ENCODE data around the gene CCDC183.
"Not testable (repeated sequence)": the region's sequence is repeated elsewhere in the genome, so short reads cannot be mapped to it uniquely, and the experiment has no call there.

The CCDC183 gene

DNA sequence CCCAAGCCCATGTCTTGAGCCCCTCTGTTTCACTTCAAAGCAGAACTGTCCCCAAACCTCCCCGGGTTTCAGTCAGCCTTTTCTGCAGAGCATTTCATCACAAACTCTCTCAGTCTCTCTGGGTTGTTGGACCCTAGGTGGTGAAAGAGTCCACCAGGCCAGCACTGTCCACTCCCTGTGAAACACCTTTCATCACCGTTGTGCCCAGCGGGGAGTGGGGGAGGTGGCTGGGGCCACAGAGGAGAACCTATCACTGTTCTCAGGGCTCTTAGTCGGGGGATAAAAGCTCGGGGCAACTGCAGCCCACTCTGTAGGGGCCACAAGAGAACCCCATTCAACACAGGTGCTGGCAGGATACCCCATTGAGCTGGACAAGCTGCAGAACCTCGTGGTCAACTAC, 6.2 kb downstream of the CCDC183 start:
- DNase-seq (ENCODE audit: low read depth) = no peak

DNA sequence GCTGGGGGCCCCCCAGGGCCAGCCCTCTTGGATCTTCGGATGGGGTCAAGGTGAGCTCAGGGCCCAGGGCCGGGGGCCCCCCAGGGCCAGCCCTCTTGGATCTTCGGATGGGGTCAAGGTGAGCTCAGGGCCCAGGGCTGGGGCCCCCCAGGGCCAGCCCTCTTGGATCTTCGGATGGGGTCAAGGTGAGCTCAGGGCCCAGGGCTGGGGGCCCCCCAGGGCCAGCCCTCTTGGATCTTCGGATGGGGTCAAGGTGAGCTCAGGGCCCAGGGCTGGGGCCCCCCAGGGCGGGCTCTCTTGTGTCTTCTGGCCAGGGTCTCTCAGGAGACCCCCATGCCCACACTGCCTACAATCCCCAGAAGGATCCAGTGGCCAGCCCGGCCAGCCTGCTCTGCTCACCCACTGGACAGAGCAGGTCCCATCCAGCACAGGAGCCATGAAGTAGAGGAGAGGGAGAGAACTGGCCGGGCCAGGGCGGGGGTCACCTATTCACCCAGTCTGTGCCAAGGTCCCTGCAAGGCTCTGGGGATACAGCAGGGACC, 6.9 kb downstream of the CCDC183 start:
- DNase-seq (ENCODE audit: low read depth) = not testable (repeated sequence)

DNA sequence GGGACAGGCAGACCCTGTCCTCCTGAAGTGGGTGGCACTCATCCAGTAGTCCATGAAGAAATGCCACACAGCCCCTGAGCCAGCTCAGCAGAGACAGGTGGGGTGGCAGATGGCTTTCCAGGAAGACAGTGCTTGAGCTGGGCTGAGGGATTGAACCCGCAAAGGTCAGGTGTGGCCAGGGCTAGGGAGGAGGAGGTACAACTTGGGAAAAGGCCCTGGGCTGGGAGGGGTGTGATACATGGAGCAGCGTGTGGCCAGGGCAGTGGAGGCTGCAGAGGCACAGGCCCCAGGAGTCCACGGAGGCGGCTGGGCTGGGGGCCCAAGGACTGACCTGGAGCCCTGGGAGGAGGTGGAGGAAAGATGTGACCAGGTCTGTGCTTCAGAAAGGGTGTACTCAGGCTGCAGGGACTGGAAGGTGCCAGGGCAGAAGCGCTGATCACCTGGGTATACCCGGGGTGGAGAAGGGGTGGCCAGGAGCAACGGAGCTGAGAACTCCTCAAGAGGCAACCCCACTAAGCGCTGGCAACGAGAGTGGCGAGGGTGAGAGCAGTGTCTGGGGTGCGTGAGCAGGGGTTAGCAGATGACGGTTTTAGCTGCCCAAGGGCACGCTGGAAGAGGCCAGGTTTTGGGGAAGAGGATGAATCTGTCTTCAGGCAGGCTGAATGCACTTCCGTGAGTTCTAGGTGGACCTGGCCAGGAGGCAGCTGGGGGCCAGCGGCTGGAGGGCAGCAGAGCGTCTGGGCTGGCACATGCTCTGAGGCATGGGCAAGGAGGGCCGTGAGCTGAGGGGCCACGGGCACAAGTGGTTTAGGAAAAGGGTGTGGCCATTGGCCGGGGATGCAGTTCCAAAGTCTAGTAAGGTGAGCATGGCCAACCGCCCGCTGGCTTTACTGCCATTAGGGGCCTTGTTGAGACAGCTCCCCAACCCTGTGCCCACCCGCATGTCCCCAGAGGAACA, 7.7 kb downstream of the CCDC183 start:
- DNase-seq (ENCODE audit: low read depth) = no peak

DNA sequence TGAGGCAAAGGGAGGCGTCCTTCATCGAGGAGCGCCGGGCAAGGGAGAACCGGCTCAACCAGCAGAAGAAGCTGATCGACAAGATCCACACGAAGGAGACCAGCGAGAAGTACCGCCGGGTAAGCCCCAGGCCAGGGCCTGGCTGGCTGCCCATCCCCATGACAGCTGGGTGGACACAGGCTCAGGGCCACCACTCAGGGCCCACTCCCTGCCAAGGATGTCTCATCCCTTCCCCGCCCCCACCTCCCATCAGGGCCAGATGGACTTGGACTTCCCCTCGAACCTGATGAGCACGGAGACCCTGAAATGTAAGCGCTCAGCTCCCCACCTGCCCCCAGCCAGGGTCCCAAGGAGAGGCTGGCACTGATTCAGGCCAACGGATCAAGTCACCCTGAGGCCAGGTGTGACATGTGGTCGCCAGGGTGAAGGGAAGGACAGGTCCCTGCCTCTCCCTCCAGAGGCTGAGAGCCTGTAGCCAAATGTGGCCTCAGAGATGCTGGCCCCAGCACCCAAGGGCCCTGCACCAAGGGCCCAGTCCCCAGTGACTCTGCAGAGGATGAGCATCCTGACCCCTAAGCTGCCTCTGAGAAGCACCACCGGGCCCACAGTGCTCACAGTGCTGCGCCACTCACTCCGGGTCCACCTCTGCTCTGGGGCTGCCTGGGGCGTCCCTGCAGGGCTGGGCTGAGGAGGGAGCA, 8.5 kb downstream of the CCDC183 start:
- DNase-seq (ENCODE audit: low read depth) = no peak

DNA sequence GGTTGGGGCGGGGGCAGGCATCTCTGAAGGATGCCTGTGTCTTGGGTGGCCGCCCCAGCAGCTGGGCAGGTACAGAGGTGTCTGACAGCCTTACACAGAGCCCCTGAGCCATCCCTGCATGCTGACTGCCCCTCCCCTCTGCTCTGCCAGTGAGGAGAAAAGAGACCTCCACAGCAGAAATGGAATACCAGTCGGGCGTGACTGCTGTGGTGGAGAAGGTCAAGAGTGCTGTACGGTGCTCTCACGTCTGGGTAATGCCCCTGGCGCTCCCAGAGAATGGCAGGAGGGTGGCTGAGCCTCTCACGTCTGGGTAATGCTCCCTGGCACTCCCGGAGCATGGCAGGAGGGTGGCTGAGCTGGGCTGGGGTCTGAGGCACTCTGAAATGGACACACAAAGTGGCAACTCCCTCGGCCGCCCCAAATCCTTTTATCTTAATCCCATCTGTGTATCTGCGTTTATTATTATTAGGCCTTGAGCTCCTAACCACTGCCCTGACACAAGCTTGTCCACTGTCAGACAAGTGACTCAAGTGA, 9.1 kb downstream of the CCDC183 start:
- DNase-seq (ENCODE audit: low read depth) = no peak

DNA sequence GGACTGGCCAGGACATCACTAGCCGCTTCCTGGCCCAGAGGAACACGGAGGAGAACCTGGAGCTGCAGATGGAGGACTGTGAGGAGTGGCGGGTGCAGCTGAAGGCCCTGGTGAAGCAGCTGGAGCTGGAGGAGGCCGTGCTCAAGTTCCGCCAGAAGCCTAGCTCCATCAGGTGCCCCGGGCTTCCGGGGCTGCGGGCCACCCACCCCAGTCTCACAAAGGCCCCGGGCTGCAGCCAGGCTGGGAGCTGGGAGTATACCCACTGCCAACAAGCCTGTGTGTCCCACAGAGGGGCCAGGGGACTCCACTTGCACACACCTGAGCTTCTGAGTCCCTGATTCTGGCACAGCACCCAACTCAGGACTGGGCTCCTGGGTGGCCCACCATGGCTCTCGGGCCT, 9.9 kb downstream of the CCDC183 start:
- no peak for DNase-seq (ENCODE audit: low read depth)

DNA sequence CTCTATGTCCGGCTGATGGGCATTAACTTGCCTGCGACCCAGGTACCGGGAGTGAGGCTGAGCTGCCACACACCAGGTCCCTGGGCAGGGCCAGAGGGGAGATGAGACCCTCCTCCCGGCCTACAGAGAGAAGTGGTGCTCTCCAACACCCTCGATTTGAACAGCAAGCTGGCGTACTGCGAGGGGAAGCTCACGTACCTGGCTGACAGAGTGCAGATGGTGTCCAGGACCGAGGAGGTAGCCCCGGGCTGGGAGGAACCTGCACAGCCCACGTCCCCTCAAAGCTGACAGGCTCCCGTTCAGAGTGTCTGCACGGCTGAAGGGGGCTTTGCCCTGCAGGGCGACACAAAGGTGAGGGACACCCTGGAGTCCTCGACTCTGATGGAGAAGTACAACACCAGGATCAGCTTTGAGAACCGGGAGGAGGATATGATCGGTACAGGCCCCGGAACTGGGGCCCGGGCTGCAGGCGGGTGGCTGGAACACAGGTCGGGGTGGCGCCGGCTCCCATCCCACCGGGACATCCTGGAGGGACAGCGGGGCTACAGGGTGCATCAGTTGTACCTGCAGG, 10.6 kb downstream of the CCDC183 start:
- DNase-seq (ENCODE audit: low read depth) = no peak

DNA sequence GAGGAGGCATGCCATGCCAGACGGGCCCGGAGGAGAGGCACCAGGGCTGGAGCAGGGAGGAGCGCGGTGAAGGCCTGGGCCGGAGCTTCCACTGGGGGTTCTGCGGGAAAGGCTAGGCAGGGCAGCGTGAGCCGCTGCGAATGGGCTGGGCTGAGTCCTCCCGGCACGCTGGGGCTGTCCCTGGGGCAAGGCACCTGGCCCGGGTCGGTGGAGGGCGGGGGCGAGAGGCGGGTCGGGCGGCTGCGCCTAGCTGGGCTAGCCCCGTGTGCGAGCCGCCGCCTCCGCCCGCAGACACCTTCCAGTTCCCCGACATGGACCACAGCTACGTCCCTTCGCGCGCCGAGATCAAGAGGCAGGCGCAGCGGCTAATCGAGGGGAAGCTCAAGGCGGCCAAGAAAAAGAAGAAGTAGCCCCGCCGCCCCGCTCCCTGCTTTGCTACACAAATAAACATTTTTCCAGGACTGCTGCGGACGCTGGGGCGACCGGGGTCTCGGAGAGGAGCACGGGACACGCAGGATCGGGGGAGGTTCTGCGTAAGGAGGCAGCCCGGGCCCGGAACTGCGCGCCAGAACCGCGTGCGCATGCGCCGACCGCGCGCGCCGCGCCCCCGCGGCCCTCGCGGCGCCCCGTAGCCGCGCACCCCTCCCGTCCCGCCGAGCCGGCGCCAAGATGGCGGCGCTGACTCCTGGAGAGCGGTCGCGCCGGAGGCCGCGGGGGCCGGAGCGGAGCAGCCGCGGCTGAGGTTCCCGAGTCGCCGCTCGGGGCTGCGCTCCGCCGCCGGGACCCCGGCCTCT, 11.3 kb downstream of the CCDC183 start, which contains the start of gene RABL6:
Gene RABL6, plus strand, starts transcription at position 668 of the 794 bp plus-strand sequence. CDS start 249 bp downstream, outside the sequence.
- peak; percentile 74 for DNase-seq (ENCODE audit: low read depth)

DNA sequence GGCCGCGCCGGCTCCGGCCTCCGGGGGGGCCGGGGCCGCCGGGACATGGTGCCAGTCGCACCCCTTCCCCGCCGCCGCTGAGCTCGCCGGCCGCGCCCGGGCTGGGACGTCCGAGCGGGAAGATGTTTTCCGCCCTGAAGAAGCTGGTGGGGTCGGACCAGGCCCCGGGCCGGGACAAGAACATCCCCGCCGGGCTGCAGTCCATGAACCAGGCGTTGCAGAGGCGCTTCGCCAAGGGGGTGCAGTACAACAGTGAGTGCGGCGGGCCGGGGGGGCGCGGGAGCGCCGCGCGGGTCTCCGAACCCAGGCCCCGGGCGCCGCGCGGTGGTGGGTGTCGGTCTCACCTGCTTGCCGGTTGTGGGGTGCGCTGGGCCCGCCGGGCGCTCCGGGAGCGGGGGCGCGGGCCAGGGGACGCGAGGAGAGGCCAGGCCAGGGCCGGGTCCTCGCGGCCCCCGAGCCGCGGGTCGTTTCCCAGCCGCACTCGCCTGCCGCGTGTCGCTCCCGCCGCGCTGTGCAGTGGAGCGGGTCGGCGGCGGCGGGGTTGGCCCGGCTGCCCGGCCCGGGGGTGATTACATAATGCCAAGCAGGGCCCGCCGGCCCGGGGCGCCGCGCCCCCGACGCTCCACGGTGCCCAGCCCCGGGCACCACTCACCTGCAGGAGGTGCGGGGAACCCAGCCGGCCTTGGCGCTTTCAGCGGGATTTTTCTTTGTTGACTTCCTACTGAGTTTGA, 12.1 kb downstream of the CCDC183 start:
- peak; percentile 33 for DNase-seq (ENCODE audit: low read depth)

DNA sequence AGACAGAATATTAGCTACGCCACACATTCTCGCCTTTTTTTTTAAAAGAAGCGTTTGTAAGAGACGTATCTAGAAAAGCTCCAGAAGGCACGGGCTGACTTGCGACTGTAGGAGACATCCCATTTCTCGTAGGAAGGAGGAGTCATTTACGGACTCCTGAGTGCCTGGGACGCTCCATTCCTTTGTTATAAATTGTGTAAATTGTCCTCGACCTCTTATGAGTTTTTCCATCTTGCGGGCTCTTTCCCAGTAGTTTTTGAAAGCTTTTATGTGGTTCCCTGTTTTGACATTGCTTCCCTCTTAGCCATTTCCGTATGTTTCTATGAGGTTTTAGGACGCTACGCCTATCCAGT, 12.6 kb downstream of the CCDC183 start:
- no peak for DNase-seq (ENCODE audit: low read depth)

DNA sequence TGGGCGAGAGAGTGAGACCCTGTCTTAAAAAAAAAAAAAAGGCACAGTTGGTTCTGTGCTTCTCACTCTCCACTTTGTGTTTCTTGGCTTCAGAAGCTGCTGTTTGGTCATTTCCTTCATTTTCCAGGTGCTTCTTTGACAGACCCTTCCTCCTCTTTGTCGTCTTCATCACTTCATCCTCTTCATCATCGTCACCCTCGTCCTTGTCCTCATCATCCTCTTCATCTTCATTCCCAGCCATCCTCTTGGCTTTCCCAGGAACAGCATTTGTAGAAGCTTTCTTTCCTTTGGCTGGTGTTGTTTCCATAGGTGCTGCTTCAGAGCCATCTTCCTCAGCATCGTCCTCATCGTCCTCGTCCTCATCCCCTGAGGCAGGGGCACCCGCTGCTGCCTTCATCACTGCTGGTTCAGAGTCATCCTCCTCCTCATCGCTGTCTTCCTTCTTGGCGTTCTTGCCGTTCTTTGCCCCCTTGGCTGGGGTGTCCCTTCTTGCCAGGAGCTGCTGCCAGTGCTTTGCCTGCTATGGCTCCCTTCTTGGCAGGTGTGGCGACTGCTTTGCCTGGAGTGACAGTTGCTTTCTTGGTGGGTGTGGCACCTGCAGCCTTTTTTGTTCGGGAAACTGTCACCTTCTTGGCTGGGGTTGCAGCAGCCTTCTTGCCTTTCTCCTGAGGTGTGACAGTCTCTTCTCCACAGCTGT, 18.7 kb downstream of the CCDC183 start:
- DNase-seq (ENCODE audit: low read depth) = no peak

DNA sequence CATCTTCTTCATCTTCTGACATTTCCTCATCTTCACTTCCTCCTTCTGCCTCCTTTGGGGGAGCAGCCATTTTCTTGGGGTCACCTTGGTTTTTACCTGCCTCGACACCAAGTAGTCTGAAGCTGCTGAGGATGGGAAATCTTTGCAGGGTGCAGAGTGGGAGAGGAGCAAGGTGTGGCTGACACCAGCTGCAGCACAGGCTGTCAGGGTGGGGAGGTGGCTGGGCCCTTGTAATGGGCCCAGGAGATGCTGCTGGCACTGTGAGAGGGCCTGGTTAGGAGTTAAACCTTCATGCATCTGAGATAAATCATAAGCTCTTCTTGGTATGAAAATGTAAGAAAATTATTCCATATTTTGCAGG, 19.3 kb downstream of the CCDC183 start:
- no peak for DNase-seq (ENCODE audit: low read depth)

DNA sequence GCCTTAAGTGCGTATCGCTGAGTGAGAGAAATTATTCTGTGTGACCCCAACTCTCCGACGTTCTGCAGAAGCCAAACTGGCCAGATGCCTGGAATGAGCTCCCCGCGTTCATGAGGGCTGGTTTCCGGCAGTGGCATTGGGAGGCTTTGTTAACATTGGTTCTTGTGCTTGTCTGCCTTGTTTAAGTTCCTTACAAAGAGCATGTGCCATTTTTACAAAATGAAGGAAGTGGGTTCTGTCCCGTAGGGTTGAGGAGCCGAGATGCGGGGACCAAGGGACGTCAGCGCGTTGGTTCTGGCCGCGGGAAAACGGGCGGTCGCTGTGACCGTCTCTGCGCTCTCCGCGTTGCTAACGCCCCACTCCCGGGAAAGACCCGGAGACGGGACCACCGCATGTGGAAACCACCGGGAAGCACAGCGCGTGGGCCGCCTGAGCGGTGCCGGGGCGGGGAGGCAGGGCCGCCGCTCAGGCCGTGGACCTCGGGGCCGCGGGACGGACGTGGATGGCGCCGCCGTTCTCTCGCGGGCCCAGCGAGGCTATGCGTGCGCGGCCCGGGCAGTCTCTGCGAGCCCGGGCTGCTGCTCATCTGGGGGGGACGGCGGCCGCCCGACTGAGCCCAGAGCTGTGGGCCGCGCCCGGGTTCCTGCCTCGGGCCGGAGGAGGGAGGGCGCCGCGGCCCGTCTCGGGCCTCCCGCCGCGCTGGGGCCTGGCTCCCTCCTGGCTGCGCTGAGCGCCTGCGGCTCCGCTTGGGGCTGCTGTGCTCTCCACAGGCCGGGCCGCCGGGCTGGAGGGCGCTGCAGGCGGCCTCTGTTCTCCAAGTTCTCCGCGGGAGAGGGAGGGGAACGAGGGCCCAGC, 25.1 kb downstream of the CCDC183 start:
- no peak for DNase-seq (ENCODE audit: low read depth)

DNA sequence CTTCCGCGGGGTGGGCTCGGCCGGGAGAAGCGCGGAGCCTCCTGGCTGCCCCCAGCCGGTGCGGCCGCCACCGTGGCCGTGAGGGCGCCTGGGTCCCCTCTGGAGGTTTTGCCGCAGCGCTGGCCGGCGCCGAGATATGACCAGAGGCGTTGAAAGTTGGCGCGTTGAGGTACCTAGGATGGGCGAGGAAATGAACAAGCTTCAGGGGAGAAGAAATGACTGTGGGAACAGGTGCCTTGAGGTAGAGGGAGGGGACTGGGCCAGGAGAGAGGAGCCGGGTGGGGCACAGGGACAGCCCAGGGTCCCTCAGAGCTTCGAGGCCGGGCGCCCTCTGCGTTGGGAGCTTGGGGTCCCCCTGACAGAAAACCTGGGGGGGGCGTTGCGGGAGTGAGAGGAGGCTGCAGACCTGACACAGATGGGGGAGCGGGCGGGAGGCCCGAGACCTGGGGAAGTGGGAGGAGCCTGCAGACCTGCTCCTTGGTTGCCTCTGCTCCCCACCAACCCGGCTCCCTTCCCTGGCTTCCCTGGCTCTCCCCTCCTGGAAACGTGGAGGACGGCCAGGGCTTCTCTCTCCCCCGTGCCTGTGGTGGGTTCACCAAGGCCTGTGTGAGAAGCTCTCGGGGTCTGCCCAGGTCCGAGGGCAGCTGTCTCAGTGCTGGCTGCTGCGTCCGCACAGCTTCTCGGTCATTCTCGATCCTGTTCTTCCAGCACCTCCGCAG, 25.8 kb downstream of the CCDC183 start:
- no peak for DNase-seq (ENCODE audit: low read depth)

DNA sequence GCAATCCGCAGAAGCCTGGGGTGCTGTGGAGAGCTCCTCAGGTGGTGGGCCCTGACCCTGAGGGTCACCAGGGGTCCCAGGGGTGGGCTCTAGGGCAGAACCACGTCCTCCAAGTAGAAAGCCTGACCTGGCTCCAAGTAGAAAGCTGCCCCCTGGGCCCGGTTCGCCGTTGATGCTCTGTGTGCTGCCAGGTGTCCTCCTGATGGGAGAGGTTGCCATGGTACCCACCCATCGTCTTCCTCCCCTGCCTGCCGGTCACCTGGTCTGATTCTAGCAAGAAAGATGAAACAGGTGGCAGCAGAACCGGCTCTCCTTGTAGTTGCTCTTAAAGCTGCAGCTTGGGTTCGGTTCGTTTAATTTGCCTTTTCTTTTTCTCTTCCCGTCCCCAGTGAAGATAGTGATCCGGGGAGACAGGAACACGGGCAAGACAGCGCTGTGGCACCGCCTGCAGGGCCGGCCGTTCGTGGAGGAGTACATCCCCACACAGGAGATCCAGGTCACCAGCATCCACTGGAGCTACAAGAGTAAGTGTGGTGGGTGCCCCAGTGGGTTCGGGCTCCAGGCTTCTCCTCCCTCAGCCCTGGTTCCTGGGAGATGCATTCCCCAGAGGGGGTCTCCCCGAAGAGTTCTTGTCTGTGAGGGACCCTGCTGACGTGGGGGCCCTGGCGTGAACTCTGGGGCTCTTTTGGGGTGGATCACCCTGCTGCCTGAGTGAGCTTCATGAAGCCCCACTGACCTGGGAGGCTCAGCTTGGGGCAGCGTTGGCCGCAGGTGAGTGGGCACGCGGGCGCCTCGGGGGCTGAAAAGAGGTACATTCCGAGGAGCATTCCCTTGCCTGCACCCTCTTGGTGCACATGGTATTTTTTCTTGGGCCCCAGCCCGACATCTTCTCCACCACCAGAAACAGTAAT, 27.3 kb downstream of the CCDC183 start:
- no peak for DNase-seq (ENCODE audit: low read depth)

DNA sequence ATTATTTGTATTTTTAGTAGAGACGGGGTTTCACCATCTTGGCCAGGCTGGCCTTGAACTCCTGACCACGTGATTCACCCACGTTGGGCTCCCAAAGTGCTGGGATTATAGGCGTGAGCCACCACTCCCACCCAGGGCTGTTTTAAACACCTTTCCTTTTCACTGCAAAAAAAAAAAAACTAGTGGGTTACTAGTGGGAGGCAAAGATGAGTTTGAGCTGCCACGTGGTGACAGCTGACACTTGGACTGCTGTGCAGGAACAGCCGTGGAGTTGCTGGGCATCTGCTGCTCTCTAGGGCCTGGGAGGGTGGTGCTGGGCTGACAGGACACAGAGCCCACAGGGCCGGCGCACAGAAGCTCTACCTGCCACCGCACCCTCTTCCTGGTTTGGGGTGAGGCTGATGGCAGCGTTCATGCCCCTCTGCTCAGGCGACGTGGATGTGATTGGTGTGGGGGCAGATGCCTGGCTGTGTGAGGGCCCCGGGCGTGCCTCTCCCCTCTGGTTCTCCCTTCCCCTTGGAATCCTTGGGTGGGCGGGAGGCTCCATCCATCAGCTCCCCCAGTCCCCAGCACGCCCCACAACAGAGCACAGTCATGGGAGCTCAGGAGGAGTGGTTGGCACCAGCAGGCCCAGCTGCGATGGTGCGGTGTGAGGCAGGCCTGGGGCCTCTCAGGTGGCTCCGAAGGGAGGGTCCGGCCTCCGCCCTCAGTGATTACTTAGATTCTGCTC, 28.5 kb downstream of the CCDC183 start:
- no peak for DNase-seq (ENCODE audit: low read depth)
